ENCODE results near the gene GTF2IRD1. TPM values are rescaled to one million over a fixed set of nuclear protein-coding genes. Genes with fewer than 3 reads are reported as not detected.

Gene GTF2IRD1
- total RNA-seq, 1 donor from 2014 or later = 7.5 TPM

- no peak overlapping the region for H3K27ac ChIP-seq
- TF ChIP-seq CTCF (IDR thresholded peaks at IDR 0.05) = no peak
- H3K4me3 ChIP-seq = no peak overlapping the region
- no peaks in the 10 kb centered on the region for H3K36me3 ChIP-seq
- H3K27me3 ChIP-seq = no peaks in the 10 kb centered on the region
- H3K4me1 ChIP-seq = peaks cover 2 to 17% of the 10 kb centered on the region in 2 donors
- DNase-seq (ENCODE audit: low spot score in 2 of 2) = no peak
- intact Hi-C loops (cut with DNase I) = no loop called here
- no peaks in the 10 kb centered on the region for H3K9me3 ChIP-seq
Measured at GRCh38 chr7:74581916-74582440, 128.3 kb downstream of the GTF2IRD1 start.

DNA sequence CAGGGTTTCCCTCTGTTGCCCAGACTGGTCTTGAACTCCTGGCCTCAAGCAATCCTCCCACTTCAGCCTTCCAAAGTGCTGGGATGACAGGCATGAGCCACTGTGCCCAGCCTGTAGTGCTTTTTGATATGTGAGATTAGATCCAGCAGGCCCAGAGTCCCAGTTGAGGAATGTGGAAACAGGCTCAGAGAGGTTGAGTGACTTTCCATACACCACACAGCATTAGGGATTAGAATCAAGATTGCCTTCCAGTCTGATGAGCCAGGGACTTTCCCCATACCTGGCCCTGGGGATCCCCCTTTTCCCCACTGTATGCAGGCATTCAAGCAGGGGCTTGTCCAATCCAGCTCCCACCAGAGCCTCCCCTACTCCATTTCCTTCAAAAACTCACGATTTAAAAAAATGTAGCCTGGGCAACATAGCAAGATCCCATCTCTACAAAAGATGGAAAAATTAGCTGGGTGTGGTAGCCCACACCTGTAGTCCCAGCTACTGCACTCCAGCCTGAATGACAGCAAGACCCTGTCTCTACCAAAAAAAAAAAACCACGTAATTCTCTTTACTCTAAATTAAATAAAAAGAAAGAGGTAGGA, 128.8 kb downstream of the GTF2IRD1 start:
- intact Hi-C loops (cut with DNase I) = no loop called here

DNA sequence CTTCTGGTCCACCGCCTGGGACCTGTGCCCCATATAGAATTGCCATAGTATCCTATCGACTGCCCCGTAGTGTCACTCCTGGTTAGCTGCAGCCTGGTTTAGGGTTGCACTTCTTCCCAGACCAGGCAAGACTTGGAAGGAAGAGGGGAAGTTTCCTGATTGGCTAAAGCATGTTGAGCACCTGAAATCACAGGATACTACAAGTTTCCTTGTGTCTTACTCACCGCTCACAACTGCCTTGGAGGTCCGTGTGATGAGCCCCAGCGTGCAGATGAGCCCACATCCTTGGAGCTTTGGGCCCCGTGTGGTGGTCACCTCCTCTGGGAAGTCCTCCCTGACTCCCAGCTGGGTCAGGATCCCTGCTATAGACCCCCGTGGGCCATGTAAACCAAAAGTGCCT, 129.9 kb downstream of the GTF2IRD1 start:
- Histone ChIP-seq H3K36me3 (no peaks in the 10 kb centered on the region), H3K27ac (no peak overlapping the region), H3K4me1 (peaks cover 4 to 26% of the 10 kb centered on the region in 2 donors), H3K27me3 (no peaks in the 10 kb centered on the region), H3K9me3 (no peaks in the 10 kb centered on the region), H3K4me3 (no peak overlapping the region)
- intact Hi-C loops (cut with DNase I) = no loop called here
- no peak for DNase-seq (ENCODE audit: low spot score in 2 of 2)
- TF ChIP-seq CTCF (IDR thresholded peaks at IDR 0.05) = no peak

More for the DNA sequence above, 128.8 kb downstream of the GTF2IRD1 start:
- peaks cover 4 to 22% of the 10 kb centered on the region in 2 donors for H3K4me1 ChIP-seq
- TF ChIP-seq CTCF (IDR thresholded peaks at IDR 0.05) = no peak
- no peaks in the 10 kb centered on the region for H3K36me3 ChIP-seq
- no peak for DNase-seq (ENCODE audit: low spot score in 2 of 2)
- H3K27me3 ChIP-seq = no peaks in the 10 kb centered on the region
- H3K9me3 ChIP-seq = no peaks in the 10 kb centered on the region
- no peak overlapping the region for H3K27ac ChIP-seq
- H3K4me3 ChIP-seq = no peak overlapping the region

- H3K36me3 ChIP-seq = no peaks in the 10 kb centered on the region
- no peaks in the 10 kb centered on the region for H3K9me3 ChIP-seq
- intact Hi-C loops (cut with DNase I) = no loop called here
- no peak overlapping the region for H3K4me3 ChIP-seq
- H3K4me1 ChIP-seq = peaks cover 4 to 26% of the 10 kb centered on the region in 2 donors
- H3K27me3 ChIP-seq = no peaks in the 10 kb centered on the region
- no peak overlapping the region for H3K27ac ChIP-seq
- TF ChIP-seq CTCF (IDR thresholded peaks at IDR 0.05) = no peak
- DNase-seq (ENCODE audit: low spot score in 2 of 2) = no peak
Measured at GRCh38 chr7:74584160-74584954, 130.7 kb downstream of the GTF2IRD1 start.

- no peak for DNase-seq (ENCODE audit: low spot score in 2 of 2)
- peaks cover 0 to 5% of the 10 kb centered on the region in 2 donors for H3K36me3 ChIP-seq
- no peaks in the 10 kb centered on the region for H3K27me3 ChIP-seq
- H3K4me1 ChIP-seq = peaks cover 4 to 15% of the 10 kb centered on the region in 2 donors
- H3K4me3 ChIP-seq = no peak overlapping the region
- no peak overlapping the region for H3K27ac ChIP-seq
- no peak for TF ChIP-seq CTCF (IDR thresholded peaks at IDR 0.05)
- no peaks in the 10 kb centered on the region for H3K9me3 ChIP-seq
- intact Hi-C loops (cut with DNase I) = loop anchor here (2.0 kb wide), 1 partner anchor 71 kb away; the partner anchor contains the start of gene GTF2I
Measured at GRCh38 chr7:74585844-74586243, 132.1 kb downstream of the GTF2IRD1 start.
